ENCODE measurements around the gene STXBP6. TPM values are rescaled to one million over a fixed set of nuclear protein-coding genes. Genes with fewer than 3 reads are reported as not detected.

The STXBP6 gene
- total and polyA plus RNA-seq, 12 donors = 12.2 to 49.0 (median 24.4) TPM

GRCh38 chr14:25034803-25035681, 14.9 kb downstream of the STXBP6 start:
- H3K9me3 ChIP-seq = no peaks in the 10 kb centered on the region
- no peaks in the 10 kb centered on the region for H3K36me3 ChIP-seq
- peaks cover 0 to 52% (median 15%) of the 10 kb centered on the region in 9 donors for H3K4me1 ChIP-seq
- no peak for DNase-seq
- WGBS, 2 donors = 82 to 84% methylated on average over 11 of the region's 11 CpGs
- H3K27me3 ChIP-seq = no peaks in the 10 kb centered on the region
- no peak overlapping the region for H3K27ac ChIP-seq
- no peak for TF ChIP-seq CTCF (IDR thresholded peaks at IDR 0.05)
- H3K4me3 ChIP-seq = no peak overlapping the region
- no peak for ATAC-seq
- intact Hi-C loops (cut with DNase I) = loop anchor here in 1 of 10 donors (10.0 kb wide), 1 partner anchor 230 kb away; no protein-coding TSS in a partner anchor

GRCh38 chr14:25033358-25033757, 16.6 kb downstream of the STXBP6 start:
- Histone ChIP-seq H3K27me3 (no peaks in the 10 kb centered on the region), H3K27ac (no peak overlapping the region), H3K4me3 (no peak overlapping the region), H3K9me3 (peaks cover 0 to 2% (median 0%) of the 10 kb centered on the region in 11 donors), H3K4me1 (peaks cover 0 to 47% (median 10%) of the 10 kb centered on the region in 9 donors), H3K36me3 (peaks cover 0 to 5% (median 0%) of the 10 kb centered on the region in 9 donors)
- DNase-seq = no peak
- no peak for TF ChIP-seq CTCF (IDR thresholded peaks at IDR 0.05)
- WGBS, 2 donors = 95 to 100% methylated on average over 1 of the region's 1 CpG
- ATAC-seq = no peak
- intact Hi-C loops (cut with DNase I) = loop anchor here in 1 of 10 donors (10.0 kb wide), 1 partner anchor 229 kb away; no protein-coding TSS in a partner anchor

GRCh38 chr14:25032092-25032784, 17.7 kb downstream of the STXBP6 start:
- ATAC-seq = no peak
- no peak overlapping the region for H3K4me3 ChIP-seq
- intact Hi-C loops (cut with DNase I) = loop anchor here in 1 of 10 donors (10.0 kb wide), 1 partner anchor 227 kb away; no protein-coding TSS in a partner anchor

More at GRCh38 chr14:25032092-25032784, 17.7 kb downstream of the STXBP6 start:
- DNase-seq = no peak
- 96 to 98% methylated on average over 10 of the region's 10 CpGs for WGBS, 2 donors
- no peak overlapping the region for H3K27ac ChIP-seq
- peaks cover 0 to 36% (median 6%) of the 10 kb centered on the region in 9 donors for H3K4me1 ChIP-seq
- TF ChIP-seq CTCF (IDR thresholded peaks at IDR 0.05) = peak in 4 of 9 donors; percentile 12 to 36 (median 16)
- peaks cover 0 to 9% (median 0%) of the 10 kb centered on the region in 9 donors for H3K36me3 ChIP-seq
- peaks cover 0 to 8% (median 0%) of the 10 kb centered on the region in 11 donors for H3K9me3 ChIP-seq
- H3K27me3 ChIP-seq = no peaks in the 10 kb centered on the region
